Mucosa of rectum (tissue), 2 donors: ENCODE measurements around the gene SIAH2.

ENCODE experiments used
- H3K27ac ChIP-seq, 2 donors: one replicate each; pipeline ENCODE4 v1.7.0; 2013; ENCODE audit warnings: inconsistent platforms in 2 of 2, low read depth in 2 of 2, low read length in 2 of 2
- H3K27me3 ChIP-seq, 2 donors: one replicate each; pipeline ENCODE4 v1.7.0; 2013; ENCODE audit warnings: low read length in 2 of 2; ENCODE audit not compliant: control insufficient read depth in 2 of 2, insufficient read depth in 2 of 2
- H3K36me3 ChIP-seq, 2 donors: one replicate each; pipeline ENCODE4 v1.7.0; 2013; ENCODE audit warnings: low read length in 2 of 2; ENCODE audit not compliant: control insufficient read depth in 2 of 2, insufficient read depth in 2 of 2
- H3K4me1 ChIP-seq, 2 donors: one replicate each; pipeline ENCODE4 v1.7.0; 2013; ENCODE audit warnings: low read length in 2 of 2, mild to moderate bottlenecking in 1 of 2; ENCODE audit not compliant: control insufficient read depth in 2 of 2, insufficient read depth in 2 of 2
- H3K4me3 ChIP-seq, 2 donors: one replicate each; pipeline ENCODE4 v1.7.0; 2013; ENCODE audit warnings: low read length in 2 of 2
- H3K9ac ChIP-seq, 2 donors: one replicate each; pipeline ENCODE4 v1.7.0; 2013; ENCODE audit warnings: low read length in 2 of 2, low read depth in 1 of 2, mild to moderate bottlenecking in 1 of 2
- H3K9me3 ChIP-seq, 2 donors: one replicate each; pipeline ENCODE4 v1.7.0; 2013; ENCODE audit warnings: low read length in 2 of 2; ENCODE audit not compliant: control insufficient read depth in 2 of 2
- donor health status: healthy.
- donor health status: Normal muscosa, but diverticular disease.

The SIAH2 gene

GRCh38 chr3:150793641-150794040 lies 30.7 kb upstream of the SIAH2 start:
- H3K27ac ChIP-seq: no peak overlapping the region
- H3K4me3 ChIP-seq: no peak overlapping the region
- no peaks in the 10 kb centered on the region for H3K27me3 ChIP-seq
- no peaks in the 10 kb centered on the region for H3K9me3 ChIP-seq
- H3K36me3 ChIP-seq: no peaks in the 10 kb centered on the region
- no peak overlapping the region for H3K9ac ChIP-seq
- H3K4me1 ChIP-seq: peaks cover 0 to 4% of the 10 kb centered on the region in 2 donors

GRCh38 chr3:150790629-150791028 lies 27.7 kb upstream of the SIAH2 start:
- Histone ChIP-seq H3K27me3 (no peaks in the 10 kb centered on the region), H3K9ac (no peak overlapping the region), H3K27ac (no peak overlapping the region), H3K4me1 (no peaks in the 10 kb centered on the region), H3K9me3 (no peaks in the 10 kb centered on the region), H3K4me3 (no peak overlapping the region), H3K36me3 (no peaks in the 10 kb centered on the region)

- H3K36me3 ChIP-seq: no peaks in the 10 kb centered on the region
- H3K27me3 ChIP-seq: no peaks in the 10 kb centered on the region
- H3K4me3 ChIP-seq: no peak overlapping the region
- no peak overlapping the region for H3K9ac ChIP-seq
- H3K4me1 ChIP-seq: no peaks in the 10 kb centered on the region
- H3K27ac ChIP-seq: no peak overlapping the region
- no peaks in the 10 kb centered on the region for H3K9me3 ChIP-seq
Measured at GRCh38 chr3:150789451-150789850, 26.5 kb upstream of the SIAH2 start.

GRCh38 chr3:150787741-150788370 lies 24.9 kb upstream of the SIAH2 start:
- Histone ChIP-seq H3K9ac (no peak overlapping the region), H3K27ac (no peak overlapping the region), H3K36me3 (no peaks in the 10 kb centered on the region)

GRCh38 chr3:150786791-150787190 lies 23.8 kb upstream of the SIAH2 start:
- H3K27me3 ChIP-seq: no peaks in the 10 kb centered on the region
- no peaks in the 10 kb centered on the region for H3K36me3 ChIP-seq
- no peak overlapping the region for H3K27ac ChIP-seq
- H3K4me1 ChIP-seq: no peaks in the 10 kb centered on the region
- H3K9me3 ChIP-seq: no peaks in the 10 kb centered on the region
- H3K4me3 ChIP-seq: no peak overlapping the region
- H3K9ac ChIP-seq: no peak overlapping the region

More at GRCh38 chr3:150787741-150788370, 24.9 kb upstream of the SIAH2 start:
- Histone ChIP-seq H3K9me3 (no peaks in the 10 kb centered on the region), H3K27me3 (no peaks in the 10 kb centered on the region), H3K4me3 (no peak overlapping the region), H3K4me1 (no peaks in the 10 kb centered on the region)

GRCh38 chr3:150784747-150785125 lies 21.8 kb upstream of the SIAH2 start:
- H3K27ac ChIP-seq: no peak overlapping the region
- no peak overlapping the region for H3K9ac ChIP-seq
- no peak overlapping the region for H3K4me3 ChIP-seq
- H3K36me3 ChIP-seq: no peaks in the 10 kb centered on the region
- no peaks in the 10 kb centered on the region for H3K4me1 ChIP-seq
- H3K27me3 ChIP-seq: no peaks in the 10 kb centered on the region
- H3K9me3 ChIP-seq: no peaks in the 10 kb centered on the region

GRCh38 chr3:150783920-150784746 lies 21.2 kb upstream of the SIAH2 start:
- H3K4me3 ChIP-seq: no peak overlapping the region
- no peak overlapping the region for H3K27ac ChIP-seq
- no peak overlapping the region for H3K9ac ChIP-seq
- H3K9me3 ChIP-seq: no peaks in the 10 kb centered on the region
- H3K27me3 ChIP-seq: no peaks in the 10 kb centered on the region
- no peaks in the 10 kb centered on the region for H3K36me3 ChIP-seq
- H3K4me1 ChIP-seq: no peaks in the 10 kb centered on the region

GRCh38 chr3:150783316-150783715 lies 20.3 kb upstream of the SIAH2 start:
- Histone ChIP-seq H3K4me1 (no peaks in the 10 kb centered on the region), H3K9me3 (no peaks in the 10 kb centered on the region), H3K36me3 (no peaks in the 10 kb centered on the region), H3K27me3 (no peaks in the 10 kb centered on the region), H3K4me3 (no peak overlapping the region), H3K27ac (no peak overlapping the region), H3K9ac (no peak overlapping the region)

GRCh38 chr3:150779402-150779858 lies 16.5 kb upstream of the SIAH2 start:
- H3K4me1 ChIP-seq: no peaks in the 10 kb centered on the region
- no peaks in the 10 kb centered on the region for H3K9me3 ChIP-seq
- H3K36me3 ChIP-seq: no peaks in the 10 kb centered on the region
- no peak overlapping the region for H3K4me3 ChIP-seq
- no peak overlapping the region for H3K27ac ChIP-seq
- H3K27me3 ChIP-seq: no peaks in the 10 kb centered on the region
- H3K9ac ChIP-seq: no peak overlapping the region

- Histone ChIP-seq H3K4me1 (no peaks in the 10 kb centered on the region), H3K36me3 (no peaks in the 10 kb centered on the region), H3K27ac (no peak overlapping the region), H3K27me3 (no peaks in the 10 kb centered on the region), H3K4me3 (no peak overlapping the region), H3K9me3 (no peaks in the 10 kb centered on the region), H3K9ac (no peak overlapping the region)
Measured at GRCh38 chr3:150778793-150779401, 15.9 kb upstream of the SIAH2 start.
